Stimulated activated CD4-positive, alpha-beta T cell treated with anti-CD3 and anti-CD28 coated beads, Interleukin-12 subunit alpha, Interleukin-12 subunit beta, amount 100 ng/mL, for 4 hours (primary cell): ENCODE measurements around the gene CACNB2.
"Not testable (repeated sequence)": the region's sequence is repeated elsewhere in the genome, so short reads cannot be mapped to it uniquely, and the experiment has no call there.

Experiments used
- DNase-seq: peaks from one replicate; pipeline ENCODE4 v3.0.0-alpha.2; 2020

Gene CACNB2

GRCh38 chr10:18577823-18578685 is 437.8 kb downstream of the CACNB2 start:
- no peak for DNase-seq

DNA sequence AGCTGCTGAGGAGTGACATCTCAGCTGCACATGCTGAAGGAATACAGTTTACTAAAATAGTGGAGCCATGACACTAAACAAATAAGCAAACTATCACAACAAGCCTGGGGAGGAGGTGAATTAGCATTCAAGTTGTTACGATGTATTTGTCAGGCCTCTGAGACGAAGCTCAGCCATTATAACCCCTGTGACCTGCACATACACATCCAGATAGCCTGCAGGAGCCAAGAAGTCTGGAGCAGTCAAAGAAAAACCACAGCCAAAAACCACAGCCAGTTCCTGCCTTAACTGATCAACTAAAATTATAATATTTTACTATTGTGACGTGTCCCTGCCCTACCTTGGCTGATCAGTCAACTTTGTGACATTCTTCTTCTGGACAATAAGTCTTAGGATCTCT is 442.6 kb downstream of the CACNB2 start:
- no peak for DNase-seq

GRCh38 chr10:18583575-18584270 is 443.5 kb downstream of the CACNB2 start:
- DNase-seq: no peak

DNA sequence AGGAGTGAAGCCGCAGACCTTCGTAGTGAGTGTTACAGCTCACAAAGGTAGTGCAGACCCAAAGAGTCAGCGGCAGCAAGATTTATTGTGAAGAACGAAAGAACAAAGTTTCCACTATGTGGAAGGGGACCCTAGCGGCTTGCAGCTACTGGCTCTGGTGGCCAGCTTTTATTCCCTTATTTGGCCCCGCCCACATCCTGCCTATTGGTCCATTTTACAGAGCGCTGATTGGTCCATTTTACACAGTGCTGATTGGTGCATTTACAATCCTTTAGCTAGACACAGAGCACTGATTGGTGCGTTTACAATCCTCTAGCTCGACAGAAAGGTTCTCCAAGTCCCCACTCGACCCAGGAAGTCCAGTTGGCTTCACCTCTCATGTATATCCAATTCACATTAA is 446.4 kb downstream of the CACNB2 start:
- not testable (repeated sequence) for DNase-seq

- not testable (repeated sequence) for DNase-seq
These were observed 450.9 kb downstream of the CACNB2 start for GRCh38 chr10:18591141-18591540.
